ENCODE measurements around the gene OGFOD2. TPM values are rescaled to one million over a fixed set of nuclear protein-coding genes. Genes with fewer than 3 reads are reported as not detected.

The OGFOD2 gene
- total RNA-seq, result 21.7 and 22.8 TPM in 2 replicates

- ATAC-seq (ENCODE audit: low read depth) (peak; percentile 81), DNase-seq (peak; percentile 88)
- no peaks in the 10 kb centered on the region for H3K27me3 Mint-ChIP-seq
- peaks cover 35% of the 10 kb centered on the region for H3K4me1 Mint-ChIP-seq
- H3K27ac Mint-ChIP-seq, result peak within 1 kb of the TSS; percentile 99
- no peak for TF ChIP-seq CTCF (IDR thresholded peaks at IDR 0.05)
- no peaks in the 10 kb centered on the region for H3K9me3 Mint-ChIP-seq
- CTCF ChIA-PET, result interaction anchor here (0.8 to 2.6 kb wide), 4 partner anchors 115 to 263 kb away, joined by 3 to 8 read pairs (median 4); no protein-coding TSS in a partner anchor
- intact Hi-C loops (cut with micrococcal nuclease), result loop anchor here (1.0 to 5.0 kb wide), 8 partner anchors 9 to 898 kb away; partner anchors contain the start of genes ABCB9, DDX55, KNTC1 and MLXIP
- H3K4me3 Mint-ChIP-seq, result peak within 1 kb of the TSS; percentile 98
- peaks cover 17% of the 10 kb centered on the region for H3K36me3 Mint-ChIP-seq (ENCODE audit: low read depth)
- POLR2A ChIA-PET, result interaction anchor here (0.5 to 3.0 kb wide), 27 partner anchors 9 to 658 kb away, joined by 3 to 40 read pairs (median 4); partner anchors contain the start of genes ABCB9, DDX55, KNTC1 and MPHOSPH9
These were observed at the start of gene OGFOD2 for GRCh38 chr12:122974892-122975789. Gene OGFOD2, plus strand, starts transcription at chr12:122975244. Its CDS starts 8 bp downstream, at chr12:122975252.

GRCh38 chr12:122927756-122928403 is 47.2 kb upstream of the OGFOD2 start:
- Mint-ChIP-seq H3K9me3 (no peaks in the 10 kb centered on the region), H3K4me3 (peak overlapping the region; percentile 57)

GRCh38 chr12:122928404-122929147 is 46.5 kb upstream of the OGFOD2 start:
- TF ChIP-seq CTCF (IDR thresholded peaks at IDR 0.05), result no peak
- no peak overlapping the region for H3K4me3 Mint-ChIP-seq
- DNase-seq (no peak), ATAC-seq (ENCODE audit: low read depth) (no peak)
- H3K27ac Mint-ChIP-seq, result no peak overlapping the region
- CTCF ChIA-PET, result no interaction called here
- intact Hi-C loops (cut with micrococcal nuclease), result no loop called here
- H3K4me1 Mint-ChIP-seq, result peaks cover 38% of the 10 kb centered on the region
- no peaks in the 10 kb centered on the region for H3K9me3 Mint-ChIP-seq
- no peaks in the 10 kb centered on the region for H3K36me3 Mint-ChIP-seq (ENCODE audit: low read depth)
- POLR2A ChIA-PET, result interaction anchor here (0.7 to 2.2 kb wide), 2 partner anchors 39 to 57 kb away, joined by 4 to 5 read pairs; no protein-coding TSS in a partner anchor
- H3K27me3 Mint-ChIP-seq, result no peaks in the 10 kb centered on the region

More at GRCh38 chr12:122927756-122928403, 47.2 kb upstream of the OGFOD2 start:
- DNase-seq, result no peak
- POLR2A ChIA-PET, result interaction anchor here (0.7 to 2.2 kb wide), 3 partner anchors 27 to 56 kb away, joined by 4 to 16 read pairs (median 5); no protein-coding TSS in a partner anchor
- CTCF ChIA-PET, result interaction anchor here (1.3 kb wide), 1 partner anchor 18 kb away, joined by 4 read pairs; no protein-coding TSS in a partner anchor
- no peaks in the 10 kb centered on the region for H3K27me3 Mint-ChIP-seq
- H3K4me1 Mint-ChIP-seq, result peaks cover 38% of the 10 kb centered on the region
- no peak for ATAC-seq (ENCODE audit: low read depth)
- intact Hi-C loops (cut with micrococcal nuclease), result no loop called here
- no peaks in the 10 kb centered on the region for H3K36me3 Mint-ChIP-seq (ENCODE audit: low read depth)
- H3K27ac Mint-ChIP-seq, result peak overlapping the region; percentile 82
- no peak for TF ChIP-seq CTCF (IDR thresholded peaks at IDR 0.05)

- no peak overlapping the region for H3K27ac Mint-ChIP-seq
- H3K36me3 Mint-ChIP-seq (ENCODE audit: low read depth), result no peaks in the 10 kb centered on the region
- H3K9me3 Mint-ChIP-seq, result no peaks in the 10 kb centered on the region
- H3K4me1 Mint-ChIP-seq, result peaks cover 43% of the 10 kb centered on the region
- H3K4me3 Mint-ChIP-seq, result no peak overlapping the region
- no peaks in the 10 kb centered on the region for H3K27me3 Mint-ChIP-seq
- no peak for DNase-seq
- ATAC-seq (ENCODE audit: low read depth), result no peak
- ChIA-PET CTCF (no interaction called here), POLR2A (no interaction called here)
- TF ChIP-seq CTCF (IDR thresholded peaks at IDR 0.05), result no peak
- intact Hi-C loops (cut with micrococcal nuclease), result no loop called here
These were observed 45.9 kb upstream of the OGFOD2 start for GRCh38 chr12:122929148-122929538.

Data from activated B cell treated with CpG ODN at 0.5 μM for 24 hours (primary cell).